IMR-90 (cell line): ENCODE measurements around the gene AGO1. TPM values are rescaled to one million over a fixed set of nuclear protein-coding genes. Genes with fewer than 3 reads are reported as not detected.
"Not testable (repeated sequence)": the region's sequence is repeated elsewhere in the genome, so short reads cannot be mapped to it uniquely, and the experiment has no call there.

ENCODE experiments used
- ATAC-seq: fragments of 200-7000 bp; cut with Tn5 transposase; 2 replicates; pipeline ENCODE4 v1.9.1; 2020; ENCODE audit warnings: low read depth, mild to moderate bottlenecking, moderate library complexity
- BruUV-seq: library from RNA; stranded (reverse); fragments of 400-500 nt; replicated peaks from 2 replicates; lab custom pipeline; 2021; lab: Mats Ljungman, UMichigan
- CTCF ChIA-PET: fragments of 300-600 bp; formaldehyde crosslinking; extraction: SDS; loops from one replicate; lab custom pipeline; 2021; ENCODE audit warnings: antibody characterized with exemption; lab: Yijun Ruan, JAX
- POLR2A ChIA-PET: fragments of 300-600 bp; sonication (Branson Sonifier 250); formaldehyde crosslinking; loops from one replicate; lab custom pipeline; 2022; ENCODE audit warnings: antibody characterized with exemption; ENCODE audit not compliant: unreplicated experiment; lab: Charles Lee
- DNase-seq: peaks from one replicate; pipeline ENCODE4 v3.0.0; 2013
- H2AFZ ChIP-seq: replicated peaks from 2 replicates; pipeline ENCODE3; 2013; ENCODE audit warnings: low read length, mild to moderate bottlenecking; ENCODE audit not compliant: poor library complexity
- H2AK5ac ChIP-seq: 2 replicates; pipeline ENCODE4 v1.6.1; 2013; ENCODE audit warnings: low read depth, low read length, inconsistent platforms
- H2AK9ac ChIP-seq: replicated peaks from 2 replicates; pipeline ENCODE3; 2013; ENCODE audit warnings: mild to moderate bottlenecking, low read depth, low read length, moderate library complexity; ENCODE audit not compliant: poor library complexity
- H2BK120ac ChIP-seq: 2 replicates; pipeline ENCODE4 v1.6.1; 2013; ENCODE audit warnings: low read depth, low read length, inconsistent platforms
- H2BK15ac ChIP-seq: 3 replicates; pipeline ENCODE4 v1.6.1; 2013; ENCODE audit warnings: low read depth, low read length, inconsistent platforms
- H2BK20ac ChIP-seq: 2 replicates; pipeline ENCODE4 v1.6.1; 2013; ENCODE audit warnings: low read depth, mild to moderate bottlenecking, inconsistent platforms, low read length, moderate library complexity
- H2BK5ac ChIP-seq: 2 replicates; pipeline ENCODE4 v1.6.1; 2013; ENCODE audit warnings: mild to moderate bottlenecking, low read depth, low read length, inconsistent platforms; ENCODE audit not compliant: poor library complexity, severe bottlenecking
- H3K14ac ChIP-seq: replicated peaks from 2 replicates; pipeline ENCODE4 v1.6.1; 2013; ENCODE audit warnings: low read depth, low read length, inconsistent platforms
- H3K18ac ChIP-seq: 2 replicates; pipeline ENCODE4 v1.6.1; 2013; ENCODE audit warnings: low read depth, low read length, control low read depth
- H3K23ac ChIP-seq: 2 replicates; pipeline ENCODE4 v1.6.1; 2013; ENCODE audit warnings: low read depth, low read length, inconsistent platforms
- H3K27ac ChIP-seq: 2 replicates; pipeline ENCODE4 v1.5.1; 2013; ENCODE audit warnings: mild to moderate bottlenecking, control low read depth, low read length; ENCODE audit not compliant: insufficient read depth
- H3K27me3 ChIP-seq: 2 replicates; pipeline ENCODE4 v1.6.1; 2013; ENCODE audit warnings: low read length; ENCODE audit not compliant: control insufficient read depth, insufficient read depth
- H3K36me3 ChIP-seq: 2 replicates; pipeline ENCODE4 v1.6.1; 2013; ENCODE audit warnings: low read length, mixed read lengths; ENCODE audit not compliant: control insufficient read depth, insufficient read depth
- H3K4ac ChIP-seq: 2 replicates; pipeline ENCODE4 v1.6.1; 2013; ENCODE audit warnings: low read depth, low read length, inconsistent platforms
- H3K4me1 ChIP-seq: 2 replicates; pipeline ENCODE4 v1.6.1; 2013; ENCODE audit warnings: low read length, mixed read lengths; ENCODE audit not compliant: control insufficient read depth, insufficient read depth
- H3K4me2 ChIP-seq: 2 replicates; pipeline ENCODE4 v1.6.1; 2013; ENCODE audit warnings: low read depth, mild to moderate bottlenecking, control low read depth, low read length, moderate library complexity
- H3K4me3 ChIP-seq: 2 replicates; pipeline ENCODE4 v1.5.1; 2013; ENCODE audit warnings: low read depth, mild to moderate bottlenecking, control low read depth, low read length, moderate library complexity; ENCODE audit not compliant: insufficient read depth
- H3K56ac ChIP-seq: 2 replicates; pipeline ENCODE4 v1.6.1; 2013; ENCODE audit warnings: low read length, inconsistent platforms; ENCODE audit not compliant: insufficient read depth; ENCODE audit errors: extremely low read depth
- H3K79me1 ChIP-seq, 2 experiments: 2 replicates each; pipeline ENCODE4 v1.6.1; 2013; ENCODE audit warnings: low read length in 2 of 2, inconsistent platforms in 1 of 2, low read depth in 1 of 2
- H3K9ac ChIP-seq: 2 replicates; pipeline ENCODE4 v1.6.1; 2013; ENCODE audit warnings: low read depth, low read length, control low read depth
- H3K9me1 ChIP-seq: 2 replicates; pipeline ENCODE4 v1.6.1; 2013; ENCODE audit warnings: low read length, inconsistent platforms; ENCODE audit not compliant: insufficient read depth
- H3K9me3 ChIP-seq: 2 replicates; pipeline ENCODE4 v1.6.1; 2013; ENCODE audit warnings: low read length; ENCODE audit not compliant: control insufficient read depth, insufficient read depth
- H4K20me1 ChIP-seq: 2 replicates; pipeline ENCODE4 v1.6.1; 2013; ENCODE audit warnings: low read length, inconsistent platforms; ENCODE audit not compliant: insufficient read depth
- H4K5ac ChIP-seq: 2 replicates; pipeline ENCODE4 v1.6.1; 2013; ENCODE audit warnings: mild to moderate bottlenecking, low read depth, low read length, control low read depth
- H4K8ac ChIP-seq, 2 experiments: 2 replicates each; pipeline ENCODE4 v1.6.1; 2013; ENCODE audit warnings: low read depth in 2 of 2, low read length in 2 of 2, control low read depth in 1 of 2, inconsistent platforms in 1 of 2
- H4K91ac ChIP-seq: 2 replicates; pipeline ENCODE4 v1.6.1; 2013; ENCODE audit warnings: low read depth, low read length, inconsistent platforms; ENCODE audit not compliant: insufficient read depth
- WGBS, 2 experiments: methylation state at CpG; one replicate each; pipeline versions ENCODE4 v1.1.5 to v1.1.7; 2013; ENCODE audit warnings: missing lambda C conversion rate in 2 of 2; ENCODE audit not compliant: insufficient read length in 1 of 2; ENCODE audit errors: extremely low coverage in 2 of 2; 5-methylcytosine and 5-hydroxymethylcytosine counted together
- dilution Hi-C: fragments of 300-500 bp; cut with HindIII; formaldehyde crosslinking; loops from one replicate; pipeline ENCODE4 v1.14.3; 2018; ENCODE audit warnings: low sequenced_read_pairs; ENCODE audit not compliant: unreplicated experiment
- in situ Hi-C: fragments of 300-500 bp; cut with MboI; formaldehyde crosslinking; loops from 3 replicates; pipeline ENCODE4 v1.14.3; 2019; ENCODE audit warnings: low sequenced_read_pairs, inconsistent platforms, mixed read lengths
- intact Hi-C: fragments of 100-400 bp; cut with micrococcal nuclease; formaldehyde crosslinking; loops from 2 replicates; pipeline ENCODE4 v1.10.0; 2022
- polyA plus RNA-seq, 3 experiments: library from polyadenylated mRNA; depleted of rRNA; stranded (reverse); fragments of >200 nt; gene quantifications; 2 replicates each; pipeline ENCODE4 v1.2.3, GENCODE V29; 2012; ENCODE audit warnings: low replicate concordance in 1 of 3
- total RNA-seq: library from RNA; depleted of rRNA; stranded (reverse); fragments of >200 nt; gene quantifications from 2 replicates; pipeline ENCODE4 v1.2.3, GENCODE V29; 2012

AGO1 gene
- total and polyA plus RNA-seq, 2 of the 4 experiments (the other 2 are of a cell fraction) = 11.3 to 21.5 TPM

GRCh38 chr1:35874115-35874514, 8.9 kb upstream of the AGO1 start:
- H2AK9ac ChIP-seq, DNase-seq, H4K8ac ChIP-seq, H3K23ac ChIP-seq, H3K9me1 ChIP-seq, H2BK20ac ChIP-seq, H3K79me1 ChIP-seq, ATAC-seq, in situ Hi-C loops, H3K18ac ChIP-seq, BruUV-seq, H3K27me3 ChIP-seq, H2BK120ac ChIP-seq, H2AFZ ChIP-seq, H3K56ac ChIP-seq, H2BK5ac ChIP-seq, H3K14ac ChIP-seq, H4K91ac ChIP-seq, H3K27ac ChIP-seq, H3K4ac ChIP-seq, POLR2A ChIA-PET, H2AK5ac ChIP-seq, H3K9me3 ChIP-seq, H4K20me1 ChIP-seq, H3K4me3 ChIP-seq, dilution Hi-C loops, H3K4me2 ChIP-seq, intact Hi-C loops, H4K5ac ChIP-seq, H3K4me1 ChIP-seq, H2BK15ac ChIP-seq, H3K9ac ChIP-seq, H3K36me3 ChIP-seq: not testable (repeated sequence)
- 100% methylated on average over 1 of the region's 4 CpGs; no CpG with 5 or more reads in 1 of the 2 experiments for WGBS, 2 experiments
- CTCF ChIA-PET = interaction anchor here (3.5 kb wide), 1 partner anchor 9 kb away, joined by 25 read pairs; the partner anchor contains the start of gene AGO1
